LNCAP (cell line): Measurements from ENCODE around the gene USH1C.

Source experiments
- TF ChIP-seq, protein P1 (sequence below): fragments of 450-650 bp; IDR thresholded peaks from 2 replicates; pipeline ENCODE4 v1.5.1; 2017; ENCODE audit warnings: mild to moderate bottlenecking

The USH1C gene

DNA sequence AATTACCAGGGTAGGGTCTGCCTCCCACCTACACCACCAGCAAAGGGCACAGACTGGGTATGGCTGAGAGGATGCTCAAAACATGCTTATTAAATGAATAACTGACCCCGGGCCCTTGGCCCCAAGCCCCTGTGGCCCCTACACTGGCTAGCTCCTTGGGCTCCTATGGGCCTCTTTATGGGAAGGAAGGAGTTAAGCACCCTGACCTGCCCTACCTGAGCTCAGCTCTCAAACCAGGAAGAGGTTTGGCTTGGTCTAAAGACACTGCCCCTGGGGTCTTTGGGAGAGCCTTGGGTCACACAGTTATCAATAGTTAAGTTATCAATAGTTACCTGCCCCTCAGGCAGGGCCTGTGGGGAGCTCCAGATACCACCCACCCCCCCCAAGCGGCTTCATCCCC lies 1.2 kb downstream of the USH1C start:
- TF ChIP-seq, protein P1, sequence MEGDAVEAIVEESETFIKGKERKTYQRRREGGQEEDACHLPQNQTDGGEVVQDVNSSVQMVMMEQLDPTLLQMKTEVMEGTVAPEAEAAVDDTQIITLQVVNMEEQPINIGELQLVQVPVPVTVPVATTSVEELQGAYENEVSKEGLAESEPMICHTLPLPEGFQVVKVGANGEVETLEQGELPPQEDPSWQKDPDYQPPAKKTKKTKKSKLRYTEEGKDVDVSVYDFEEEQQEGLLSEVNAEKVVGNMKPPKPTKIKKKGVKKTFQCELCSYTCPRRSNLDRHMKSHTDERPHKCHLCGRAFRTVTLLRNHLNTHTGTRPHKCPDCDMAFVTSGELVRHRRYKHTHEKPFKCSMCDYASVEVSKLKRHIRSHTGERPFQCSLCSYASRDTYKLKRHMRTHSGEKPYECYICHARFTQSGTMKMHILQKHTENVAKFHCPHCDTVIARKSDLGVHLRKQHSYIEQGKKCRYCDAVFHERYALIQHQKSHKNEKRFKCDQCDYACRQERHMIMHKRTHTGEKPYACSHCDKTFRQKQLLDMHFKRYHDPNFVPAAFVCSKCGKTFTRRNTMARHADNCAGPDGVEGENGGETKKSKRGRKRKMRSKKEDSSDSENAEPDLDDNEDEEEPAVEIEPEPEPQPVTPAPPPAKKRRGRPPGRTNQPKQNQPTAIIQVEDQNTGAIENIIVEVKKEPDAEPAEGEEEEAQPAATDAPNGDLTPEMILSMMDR = no peak

DNA sequence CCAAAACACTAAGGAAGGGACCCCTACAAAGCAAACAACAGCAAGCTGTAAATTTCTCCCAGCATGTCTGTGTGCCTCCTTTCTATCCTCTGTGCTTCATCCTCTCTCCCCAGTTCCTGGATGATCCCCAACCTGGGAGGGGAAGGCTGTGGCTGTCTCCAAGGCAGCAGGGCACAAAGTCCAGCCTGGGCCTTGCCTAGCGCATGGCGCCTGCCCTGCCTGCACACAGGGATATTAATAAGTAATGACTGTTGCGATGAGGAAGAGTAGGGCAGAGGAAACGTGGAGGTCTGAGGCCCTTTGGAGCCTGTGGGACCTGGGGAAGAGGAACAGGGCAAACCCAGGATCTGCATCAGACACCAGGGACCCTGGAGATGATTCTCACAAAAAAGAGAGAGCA lies 2.0 kb downstream of the USH1C start:
- TF ChIP-seq, protein P1 = no peak

DNA sequence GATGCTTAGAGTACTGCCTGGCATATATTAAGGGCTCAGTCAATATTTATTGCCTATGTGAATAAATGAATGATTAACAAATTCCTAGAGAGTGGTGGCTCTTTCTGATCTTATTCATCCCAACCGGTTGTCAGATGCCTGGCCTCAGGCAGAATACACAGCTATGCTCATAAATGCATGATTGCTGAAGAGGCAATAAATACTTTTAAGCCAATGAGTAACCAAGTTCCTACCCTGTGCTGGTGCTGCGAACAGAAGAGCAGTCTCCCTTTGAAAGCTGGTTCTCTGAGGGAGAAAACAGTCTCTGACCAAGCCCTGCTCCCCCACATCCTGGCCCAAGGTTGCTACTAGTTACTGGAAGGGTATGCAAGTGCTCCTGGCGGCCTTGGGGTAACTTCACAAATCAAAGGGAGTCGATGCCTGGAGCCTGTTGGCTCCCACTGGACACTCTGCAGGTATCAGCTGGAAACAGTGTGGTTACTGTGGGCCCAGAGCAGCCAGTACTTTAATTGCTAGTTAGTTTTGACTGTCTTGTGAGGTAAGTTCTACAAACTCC lies 2.8 kb downstream of the USH1C start:
- TF ChIP-seq, protein P1 = no peak

DNA sequence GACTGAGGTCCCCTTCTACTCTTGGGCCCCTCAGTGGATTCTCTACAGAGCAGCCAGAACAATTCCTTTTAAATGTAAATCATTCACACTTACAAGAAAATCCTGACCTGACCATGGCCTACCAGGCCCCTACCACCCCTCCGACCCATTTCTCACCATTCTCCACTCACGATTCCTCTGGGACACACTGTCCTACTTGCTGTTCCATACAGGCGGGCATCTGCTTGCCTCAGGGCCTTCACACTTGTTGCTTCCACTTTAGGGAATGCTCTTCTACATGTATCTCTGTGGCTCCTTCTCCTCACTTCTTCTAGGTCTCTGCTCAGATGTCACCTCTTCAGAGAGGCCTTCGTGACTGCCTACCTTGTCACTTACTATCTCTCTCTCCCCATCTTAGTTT lies 3.4 kb downstream of the USH1C start:
- TF ChIP-seq, protein P1 = no peak

DNA sequence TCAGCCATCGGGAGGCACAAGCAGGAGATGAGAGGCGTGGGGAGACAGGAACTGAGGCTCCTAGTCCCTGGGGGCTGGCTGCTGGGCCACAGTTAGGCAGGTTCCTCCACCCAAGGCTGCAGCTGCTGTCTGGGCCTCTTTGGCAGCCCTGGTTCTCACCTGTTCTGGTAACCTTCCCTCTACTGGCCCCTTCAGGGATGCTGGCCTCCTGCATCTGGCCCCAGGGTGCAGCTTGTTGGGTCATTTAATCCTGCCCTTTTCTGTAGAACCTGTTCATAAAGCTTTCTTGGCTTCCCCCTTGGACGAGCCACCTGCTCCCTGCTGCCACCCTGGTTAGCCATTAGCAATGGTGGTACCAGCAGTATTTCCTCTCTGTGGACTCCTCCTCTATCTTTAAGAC lies 5.5 kb downstream of the USH1C start:
- TF ChIP-seq, protein P1 = no peak

DNA sequence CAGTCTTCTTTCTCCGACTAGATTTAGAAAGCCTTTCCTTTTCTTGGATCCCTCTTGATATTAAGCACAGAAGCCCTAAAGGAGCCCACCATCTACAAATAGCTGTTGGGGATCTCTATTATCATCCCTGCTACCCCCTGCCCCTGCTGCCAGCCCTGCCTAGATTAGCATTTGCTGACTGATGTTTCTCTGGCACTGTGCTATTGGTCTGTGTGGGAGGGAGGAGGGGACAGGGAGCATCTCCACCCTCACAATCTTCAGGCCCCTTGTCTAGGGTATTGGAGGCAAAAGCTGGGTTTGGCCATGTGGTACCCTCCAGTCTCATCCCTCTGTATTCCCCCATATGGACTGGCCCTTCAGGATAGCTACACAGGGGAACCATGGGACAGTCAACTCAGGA lies 6.2 kb downstream of the USH1C start:
- TF ChIP-seq, protein P1 = no peak

DNA sequence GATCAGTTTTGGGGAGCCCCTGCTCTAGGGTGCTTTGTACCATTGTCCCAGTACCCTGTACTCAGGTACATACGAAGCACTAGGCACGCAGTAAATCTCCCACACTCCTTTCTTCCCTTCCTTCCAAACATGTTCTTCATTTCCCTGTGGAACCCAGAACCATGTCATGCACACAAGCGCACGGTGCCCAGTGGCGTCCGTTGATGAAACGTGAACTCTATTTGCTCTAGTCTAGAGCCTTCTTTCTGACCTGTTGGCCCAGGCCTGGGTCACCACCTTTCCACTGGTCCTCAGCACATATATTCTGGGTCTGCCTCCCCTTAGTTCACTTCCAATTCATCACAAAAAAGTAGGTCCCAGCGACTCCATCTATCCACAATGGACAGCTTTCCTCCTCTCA lies 7.0 kb downstream of the USH1C start:
- TF ChIP-seq, protein P1 = no peak

DNA sequence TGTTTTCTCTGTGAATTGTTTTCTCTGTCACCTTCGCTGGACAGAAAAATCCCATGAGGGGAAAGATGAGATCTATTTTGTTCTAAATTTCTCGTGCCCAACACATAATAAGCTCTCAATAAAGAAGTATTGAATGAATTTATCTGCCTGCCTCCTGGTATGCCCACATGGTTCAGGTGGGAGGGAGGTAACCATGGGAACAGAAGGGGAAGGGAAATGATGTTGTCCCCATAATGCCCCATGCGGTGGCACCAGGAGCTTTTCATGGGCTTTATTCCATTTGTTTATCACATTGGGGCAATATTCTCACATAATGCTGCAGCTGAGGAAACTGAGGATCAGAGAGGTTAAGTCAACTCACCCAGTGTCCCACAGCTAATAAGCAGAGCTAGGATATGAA lies 8.7 kb downstream of the USH1C start:
- TF ChIP-seq, protein P1 = no peak
